ENCODE data around the gene OCSTAMP.

DNA sequence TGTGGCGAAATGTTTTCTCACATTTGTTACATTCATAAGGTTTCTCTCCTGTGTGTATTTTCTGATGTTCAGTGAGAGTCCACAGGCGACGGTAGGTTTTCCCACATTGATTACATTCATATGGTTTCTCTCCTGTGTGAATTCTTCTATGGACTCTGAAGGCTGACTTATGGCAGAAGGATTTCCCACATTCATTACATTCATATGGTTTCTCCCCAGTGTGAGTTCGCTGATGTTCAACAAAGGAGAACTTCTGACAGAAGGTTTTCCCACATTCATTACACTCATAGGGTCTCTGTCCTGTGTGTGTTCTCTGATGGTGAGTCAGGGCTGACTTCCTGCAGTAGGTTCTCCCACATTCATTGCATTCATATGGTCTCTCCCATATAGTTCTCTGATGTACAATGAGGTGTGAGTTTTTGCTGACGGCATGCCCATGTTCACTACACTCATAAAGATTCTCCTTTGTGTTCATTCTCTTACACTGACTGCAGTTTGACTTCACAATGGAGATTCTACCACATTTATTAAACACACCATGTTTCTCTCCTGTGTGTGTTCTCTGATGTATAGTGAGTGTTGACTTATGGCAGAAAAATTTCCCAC is 49.0 kb downstream of the OCSTAMP start:
- TF ChIP-seq, protein P1, sequence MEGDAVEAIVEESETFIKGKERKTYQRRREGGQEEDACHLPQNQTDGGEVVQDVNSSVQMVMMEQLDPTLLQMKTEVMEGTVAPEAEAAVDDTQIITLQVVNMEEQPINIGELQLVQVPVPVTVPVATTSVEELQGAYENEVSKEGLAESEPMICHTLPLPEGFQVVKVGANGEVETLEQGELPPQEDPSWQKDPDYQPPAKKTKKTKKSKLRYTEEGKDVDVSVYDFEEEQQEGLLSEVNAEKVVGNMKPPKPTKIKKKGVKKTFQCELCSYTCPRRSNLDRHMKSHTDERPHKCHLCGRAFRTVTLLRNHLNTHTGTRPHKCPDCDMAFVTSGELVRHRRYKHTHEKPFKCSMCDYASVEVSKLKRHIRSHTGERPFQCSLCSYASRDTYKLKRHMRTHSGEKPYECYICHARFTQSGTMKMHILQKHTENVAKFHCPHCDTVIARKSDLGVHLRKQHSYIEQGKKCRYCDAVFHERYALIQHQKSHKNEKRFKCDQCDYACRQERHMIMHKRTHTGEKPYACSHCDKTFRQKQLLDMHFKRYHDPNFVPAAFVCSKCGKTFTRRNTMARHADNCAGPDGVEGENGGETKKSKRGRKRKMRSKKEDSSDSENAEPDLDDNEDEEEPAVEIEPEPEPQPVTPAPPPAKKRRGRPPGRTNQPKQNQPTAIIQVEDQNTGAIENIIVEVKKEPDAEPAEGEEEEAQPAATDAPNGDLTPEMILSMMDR (optimal IDR thresholded peaks at IDR 0.05 in 1 of 3, IDR thresholded peaks at IDR 0.05 in 1 of 3, conservative IDR thresholded peaks at IDR 0.05 in 1 of 3; ENCODE audit: extremely low read depth in 1 of 3, insufficient read depth in 2 of 3, low read length in 3 of 3): no peak
- no peak for TF ChIP-seq EZH2 (IDR thresholded peaks at IDR 0.05; ENCODE audit: low read length)

Measured in keratinocyte (primary cell).